Head of caudate nucleus (tissue), 42 donors: ENCODE data around the gene C5.

Experiments
- DNase-seq, 42 donors: peaks; one replicate each; pipeline versions ENCODE4 v3.0.0 to v3.0.0-alpha.2; 2020 to 2021; ENCODE audit warnings: mixed read lengths in 7 of 42
- intact Hi-C: fragments of 100-400 bp; cut with DNase I; formaldehyde crosslinking; loops from one replicate; pipeline ENCODE4 v1.15.0; 2022

Gene C5

GRCh38 chr9:120950421-120951388, 99.4 kb downstream of the C5 start:
- intact Hi-C loops, result no loop called here
- DNase-seq, result peak in 2 of 42 donors; percentile 15 to 35

GRCh38 chr9:120949290-120949689, 100.8 kb downstream of the C5 start:
- DNase-seq, result no peak
- intact Hi-C loops, result no loop called here

GRCh38 chr9:120948824-120949223, 101.3 kb downstream of the C5 start:
- intact Hi-C loops, result no loop called here
- no peak for DNase-seq

GRCh38 chr9:120947222-120947621, 102.9 kb downstream of the C5 start:
- no peak for DNase-seq

GRCh38 chr9:120946259-120946658, 103.8 kb downstream of the C5 start:
- intact Hi-C loops, result no loop called here
- DNase-seq, result no peak

More at GRCh38 chr9:120947222-120947621, 102.9 kb downstream of the C5 start:
- intact Hi-C loops, result no loop called here

GRCh38 chr9:120944948-120945347, 105.1 kb downstream of the C5 start:
- DNase-seq, result no peak
- intact Hi-C loops, result no loop called here

- intact Hi-C loops, result no loop called here
- no peak for DNase-seq
Observed at GRCh38 chr9:120944434-120944843, 105.6 kb downstream of the C5 start.

- peak in 2 of 42 donors; percentile 13 to 32 for DNase-seq
- intact Hi-C loops, result no loop called here
Observed at GRCh38 chr9:120942186-120943001, 107.7 kb downstream of the C5 start.

- no peak for DNase-seq
- intact Hi-C loops, result no loop called here
Observed at GRCh38 chr9:120941046-120941770, 108.9 kb downstream of the C5 start.

- intact Hi-C loops, result no loop called here
- no peak for DNase-seq
Observed at GRCh38 chr9:120940573-120940972, 109.5 kb downstream of the C5 start.

GRCh38 chr9:120938851-120939250, 111.2 kb downstream of the C5 start:
- intact Hi-C loops, result loop anchor here (5.0 kb wide), 2 partner anchors 62 to 182 kb away; partner anchors contain the start of gene PHF19
- no peak for DNase-seq

GRCh38 chr9:120937596-120937995, 112.5 kb downstream of the C5 start:
- intact Hi-C loops, result loop anchor here (5.0 kb wide), 2 partner anchors 60 to 180 kb away; partner anchors contain the start of gene PHF19
- no peak for DNase-seq

GRCh38 chr9:120937127-120937526, 112.9 kb downstream of the C5 start:
- no peak for DNase-seq
- intact Hi-C loops, result loop anchor here (5.0 kb wide), 2 partner anchors 60 to 180 kb away; partner anchors contain the start of gene PHF19

- DNase-seq, result no peak
- intact Hi-C loops, result loop anchor here (5.0 kb wide), 2 partner anchors 59 to 179 kb away; partner anchors contain the start of gene PHF19
Observed at GRCh38 chr9:120936764-120937122, 113.3 kb downstream of the C5 start.

GRCh38 chr9:120936011-120936763, 113.9 kb downstream of the C5 start:
- intact Hi-C loops, result loop anchor here (5.0 kb wide), 2 partner anchors 59 to 179 kb away; partner anchors contain the start of gene PHF19
- peak; percentile 83 to 98 (median 93) for DNase-seq

GRCh38 chr9:120935383-120935857, 114.7 kb downstream of the C5 start:
- intact Hi-C loops, result loop anchor here (5.0 kb wide), 2 partner anchors 58 to 178 kb away; partner anchors contain the start of gene PHF19
- peak; percentile 48 to 92 (median 85) for DNase-seq

GRCh38 chr9:120934281-120934680, 115.8 kb downstream of the C5 start:
- intact Hi-C loops, result no loop called here

More at GRCh38 chr9:120934281-120934680, 115.8 kb downstream of the C5 start:
- no peak for DNase-seq
